Activated CD4-positive, alpha-beta T cell treated with anti-CD3 and anti-CD28 coated beads, Interleukin-2, amount 10 ng/mL, durations not matched to agents 7 days and 5 days (primary cell): ENCODE measurements around the gene GEMIN4. TPM values are rescaled to one million over a fixed set of nuclear protein-coding genes. Genes with fewer than 3 reads are reported as not detected.

Experiments used
- CTCF ChIA-PET: fragments of 350-600 bp; sonication (Branson Sonifier 250); formaldehyde crosslinking; loops from one replicate; lab custom pipeline; 2021; ENCODE audit warnings: antibody characterized with exemption; lab: Charles Lee
- POLR2A ChIA-PET: fragments of 350-600 bp; sonication (Branson Sonifier 250); formaldehyde crosslinking; loops from one replicate; lab custom pipeline; 2021; ENCODE audit warnings: antibody characterized with exemption; lab: Charles Lee
- DNase-seq: peaks from one replicate; pipeline ENCODE4 v3.0.0-alpha.2; 2020
- H3K27ac Mint-ChIP-seq: one replicate; pipeline ENCODE4 v1.8.0; 2021; ENCODE audit warnings: mild to moderate bottlenecking, moderate library complexity, mixed read lengths
- H3K27me3 Mint-ChIP-seq: one replicate; pipeline ENCODE4 v1.8.0; 2021; ENCODE audit warnings: mixed read lengths
- H3K36me3 Mint-ChIP-seq: one replicate; pipeline ENCODE4 v1.8.0; 2021; ENCODE audit warnings: low read depth, mixed read lengths
- H3K4me1 Mint-ChIP-seq: one replicate; pipeline ENCODE4 v1.8.0; 2021; ENCODE audit warnings: mixed read lengths
- H3K4me3 Mint-ChIP-seq: one replicate; pipeline ENCODE4 v1.8.0; 2021; ENCODE audit warnings: mild to moderate bottlenecking, moderate library complexity, mixed read lengths
- H3K9me3 Mint-ChIP-seq: one replicate; pipeline ENCODE4 v1.8.0; 2021; ENCODE audit warnings: mixed read lengths
- total RNA-seq, 2 experiments: library from RNA; stranded (reverse); gene quantifications; one replicate each; pipeline ENCODE4 v1.2.3, GENCODE V29; 2021

The GEMIN4 gene
- total RNA-seq, 2 experiments from 2014 or later = 29.1 to 35.7 TPM

- H3K27ac Mint-ChIP-seq = no peak overlapping the region
- H3K36me3 Mint-ChIP-seq = peaks cover 60% of the 10 kb centered on the region
- no peak for DNase-seq
- CTCF ChIA-PET = interaction anchor here (0.7 to 1.5 kb wide), 2 partner anchors 24 to 234 kb away, joined by 3 read pairs; no protein-coding TSS in a partner anchor
- H3K4me1 Mint-ChIP-seq = peaks cover 34% of the 10 kb centered on the region
- H3K9me3 Mint-ChIP-seq = peaks cover 6% of the 10 kb centered on the region
- POLR2A ChIA-PET = no interaction called here
- no peaks in the 10 kb centered on the region for H3K27me3 Mint-ChIP-seq
- no peak overlapping the region for H3K4me3 Mint-ChIP-seq
These were observed 5.1 kb downstream of the GEMIN4 start for GRCh38 chr17:746783-747629.

GRCh38 chr17:746181-746580 lies 5.9 kb downstream of the GEMIN4 start:
- no peak overlapping the region for H3K27ac Mint-ChIP-seq
- H3K36me3 Mint-ChIP-seq = peaks cover 66% of the 10 kb centered on the region
- no peak for DNase-seq
- peaks cover 31% of the 10 kb centered on the region for H3K4me1 Mint-ChIP-seq
- ChIA-PET CTCF (interaction anchor here (1.5 kb wide), 1 partner anchor 235 kb away, joined by 3 read pairs; no protein-coding TSS in a partner anchor), POLR2A (no interaction called here)
- H3K4me3 Mint-ChIP-seq = no peak overlapping the region
- no peaks in the 10 kb centered on the region for H3K27me3 Mint-ChIP-seq
- H3K9me3 Mint-ChIP-seq = peaks cover 6% of the 10 kb centered on the region

DNA sequence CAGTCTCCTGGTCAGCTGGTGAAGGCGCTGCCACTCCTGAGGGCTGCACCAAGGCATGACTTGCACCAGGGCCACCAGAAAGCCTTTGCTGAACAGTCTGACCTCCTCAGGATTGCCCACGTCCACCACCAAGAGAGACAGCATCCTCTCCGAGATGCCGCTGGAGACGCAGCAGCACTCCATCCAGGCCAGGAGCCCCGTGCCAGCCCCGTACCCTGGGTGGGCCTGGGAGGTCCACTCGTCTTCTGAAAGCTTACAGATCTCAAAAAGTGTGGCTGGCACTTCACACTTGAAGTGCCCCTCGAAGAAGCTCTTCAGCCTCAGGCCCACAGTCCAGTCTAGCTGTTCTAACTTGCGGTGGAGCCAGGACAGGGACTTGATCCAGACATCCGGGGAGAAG lies 6.7 kb downstream of the GEMIN4 start:
- ChIA-PET POLR2A (no interaction called here), CTCF (interaction anchor here (1.5 kb wide), 1 partner anchor 236 kb away, joined by 3 read pairs; no protein-coding TSS in a partner anchor)
- no peak overlapping the region for H3K4me3 Mint-ChIP-seq
- H3K27ac Mint-ChIP-seq = no peak overlapping the region
- peaks cover 6% of the 10 kb centered on the region for H3K9me3 Mint-ChIP-seq
- H3K36me3 Mint-ChIP-seq = peaks cover 66% of the 10 kb centered on the region
- H3K27me3 Mint-ChIP-seq = no peaks in the 10 kb centered on the region
- peaks cover 29% of the 10 kb centered on the region for H3K4me1 Mint-ChIP-seq
- DNase-seq = no peak

DNA sequence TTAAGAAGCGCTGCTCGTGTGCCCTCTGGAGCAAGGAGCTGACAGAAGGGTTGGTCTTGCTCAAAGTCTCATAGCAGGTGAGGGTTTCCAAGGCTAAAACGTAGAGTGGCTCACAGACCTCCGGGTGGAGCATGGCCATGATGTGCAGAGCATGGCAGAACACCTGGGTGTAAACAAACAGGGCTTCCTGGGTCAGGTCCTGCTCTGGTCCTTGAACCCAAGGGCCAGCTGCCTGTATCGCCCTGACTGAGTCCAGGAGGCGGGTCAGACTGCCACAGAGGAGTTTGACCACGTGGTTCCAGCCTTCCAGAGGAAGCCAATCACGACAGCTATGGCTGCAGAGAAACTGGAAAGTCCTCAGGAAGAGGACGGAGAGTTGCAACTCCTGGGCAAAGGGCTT lies 7.1 kb downstream of the GEMIN4 start:
- no peaks in the 10 kb centered on the region for H3K27me3 Mint-ChIP-seq
- H3K4me1 Mint-ChIP-seq = peaks cover 28% of the 10 kb centered on the region
- DNase-seq = no peak
- no peak overlapping the region for H3K27ac Mint-ChIP-seq
- H3K9me3 Mint-ChIP-seq = peaks cover 5% of the 10 kb centered on the region
- CTCF ChIA-PET = no interaction called here
- H3K4me3 Mint-ChIP-seq = no peak overlapping the region
- POLR2A ChIA-PET = no interaction called here
- peaks cover 63% of the 10 kb centered on the region for H3K36me3 Mint-ChIP-seq

DNA sequence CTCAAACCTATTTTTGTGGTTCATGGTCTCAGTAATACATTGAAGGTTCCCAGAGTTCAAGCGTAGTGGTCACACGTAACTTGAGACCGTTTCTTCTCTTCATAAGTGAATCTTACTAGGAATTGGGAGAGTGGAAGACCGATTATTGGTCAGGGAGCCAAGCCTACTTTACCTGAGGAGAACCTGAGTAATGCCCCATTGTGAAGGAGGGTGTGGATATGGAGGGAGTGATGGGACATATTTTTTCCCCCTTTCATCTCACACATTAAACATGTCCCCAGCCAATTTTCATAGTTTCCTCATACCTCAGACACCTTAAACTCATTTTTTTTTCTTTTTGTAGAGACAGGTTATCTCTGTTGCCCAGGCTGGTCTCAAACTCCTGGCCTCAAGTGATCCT lies 8.9 kb downstream of the GEMIN4 start:
- Mint-ChIP-seq H3K27ac (no peak overlapping the region), H3K4me1 (peaks cover 20% of the 10 kb centered on the region), H3K36me3 (peaks cover 49% of the 10 kb centered on the region), H3K27me3 (no peaks in the 10 kb centered on the region), H3K9me3 (no peaks in the 10 kb centered on the region), H3K4me3 (no peak overlapping the region)
- ChIA-PET POLR2A (no interaction called here), CTCF (no interaction called here)
- no peak for DNase-seq

DNA sequence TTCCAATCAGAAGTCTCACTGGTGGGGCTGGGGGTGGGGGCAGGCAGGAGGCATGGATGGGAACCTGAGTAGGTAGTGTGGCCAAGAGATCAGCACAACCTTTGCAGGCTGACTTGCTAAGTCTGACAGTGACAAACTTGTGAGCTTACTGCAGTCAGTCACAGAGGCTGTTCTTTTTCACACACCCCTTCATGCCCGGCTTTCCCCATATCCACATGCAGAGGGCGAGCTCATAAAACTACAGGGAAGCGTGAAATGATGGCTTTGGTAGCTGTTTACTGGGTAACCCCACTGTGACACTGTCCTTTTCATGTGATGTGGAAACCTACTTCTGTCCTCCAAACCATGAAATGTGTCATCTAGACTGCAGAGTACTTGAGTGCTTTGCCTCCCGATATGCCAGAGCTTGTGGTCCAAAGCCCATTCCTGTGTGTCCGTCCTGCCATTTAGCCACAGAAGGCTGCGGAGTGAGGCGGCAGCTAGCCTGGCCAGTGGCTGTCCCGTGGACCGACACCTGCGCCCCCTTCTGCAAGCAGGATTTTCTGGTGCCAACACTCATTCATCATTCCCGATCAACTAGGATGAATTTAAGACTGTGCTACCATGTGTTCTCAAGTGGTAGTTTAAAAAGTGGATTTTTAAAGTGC lies 9.8 kb downstream of the GEMIN4 start:
- DNase-seq = no peak
- peaks cover 20% of the 10 kb centered on the region for H3K4me1 Mint-ChIP-seq
- no peaks in the 10 kb centered on the region for H3K27me3 Mint-ChIP-seq
- H3K4me3 Mint-ChIP-seq = no peak overlapping the region
- no peak overlapping the region for H3K27ac Mint-ChIP-seq
- no peaks in the 10 kb centered on the region for H3K9me3 Mint-ChIP-seq
- ChIA-PET POLR2A (no interaction called here), CTCF (no interaction called here)
- H3K36me3 Mint-ChIP-seq = peaks cover 41% of the 10 kb centered on the region

DNA sequence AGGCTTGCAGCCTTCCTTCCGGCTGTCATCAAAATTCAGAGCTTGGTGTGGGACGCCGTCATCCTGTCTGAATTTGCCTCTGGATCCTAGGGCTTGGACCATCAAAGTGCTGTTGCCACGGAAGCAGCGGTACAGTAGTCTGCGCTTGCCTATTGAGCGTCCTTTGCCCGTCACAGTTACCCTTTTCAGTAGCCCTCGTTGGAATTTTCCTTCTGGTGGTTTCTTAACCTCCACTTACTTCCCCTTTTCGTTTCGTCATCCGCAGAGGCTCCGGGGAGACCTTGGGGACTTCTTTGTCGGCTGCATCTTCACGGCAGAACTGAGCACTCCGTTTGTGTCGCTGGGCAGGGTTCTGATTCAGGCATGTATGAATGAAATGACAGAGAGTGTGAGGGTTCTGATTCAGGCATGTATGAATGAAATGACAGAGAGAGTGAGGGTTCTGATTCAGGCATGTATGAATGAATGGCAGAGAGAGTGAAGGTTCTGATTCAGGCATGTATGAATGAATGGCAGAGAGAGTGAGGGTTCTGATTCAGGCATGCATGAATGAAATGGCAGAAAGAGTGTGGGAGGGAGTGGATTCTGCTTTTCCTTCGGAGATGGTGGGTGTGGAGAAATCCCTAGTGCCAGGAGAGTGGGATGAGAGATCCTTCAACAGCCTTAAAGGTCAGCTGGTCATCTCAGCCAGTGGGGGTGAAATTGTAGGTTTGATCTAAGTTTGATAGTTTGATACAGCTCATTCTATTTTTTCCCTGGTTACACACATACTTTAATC lies 11.6 kb downstream of the GEMIN4 start:
- CTCF ChIA-PET = interaction anchor here (1.2 to 2.2 kb wide), 3 partner anchors 11 to 256 kb away, joined by 3 to 11 read pairs (median 7); partner anchors contain the start of gene TIMM22
- Mint-ChIP-seq H3K27ac (peak overlapping the region; percentile 61), H3K27me3 (no peaks in the 10 kb centered on the region), H3K4me3 (peak overlapping the region; percentile 5), H3K4me1 (peaks cover 20% of the 10 kb centered on the region), H3K36me3 (peaks cover 31% of the 10 kb centered on the region), H3K9me3 (no peaks in the 10 kb centered on the region)
- DNase-seq = peak; percentile 19
- POLR2A ChIA-PET = no interaction called here

- peaks cover 24% of the 10 kb centered on the region for H3K36me3 Mint-ChIP-seq
- H3K4me3 Mint-ChIP-seq = no peak overlapping the region
- CTCF ChIA-PET = interaction anchor here (0.7 to 1.4 kb wide), 2 partner anchors 18 to 19 kb away, joined by 3 read pairs; no protein-coding TSS in a partner anchor
- no peak overlapping the region for H3K27ac Mint-ChIP-seq
- no peaks in the 10 kb centered on the region for H3K27me3 Mint-ChIP-seq
- no peaks in the 10 kb centered on the region for H3K9me3 Mint-ChIP-seq
- peaks cover 28% of the 10 kb centered on the region for H3K4me1 Mint-ChIP-seq
- POLR2A ChIA-PET = no interaction called here
- no peak for DNase-seq
These were observed 14.4 kb downstream of the GEMIN4 start for GRCh38 chr17:737561-738113.

GRCh38 chr17:733743-734142 lies 18.3 kb downstream of the GEMIN4 start:
- H3K4me3 Mint-ChIP-seq = peak overlapping the region; percentile 76
- DNase-seq = no peak
- POLR2A ChIA-PET = no interaction called here

DNA sequence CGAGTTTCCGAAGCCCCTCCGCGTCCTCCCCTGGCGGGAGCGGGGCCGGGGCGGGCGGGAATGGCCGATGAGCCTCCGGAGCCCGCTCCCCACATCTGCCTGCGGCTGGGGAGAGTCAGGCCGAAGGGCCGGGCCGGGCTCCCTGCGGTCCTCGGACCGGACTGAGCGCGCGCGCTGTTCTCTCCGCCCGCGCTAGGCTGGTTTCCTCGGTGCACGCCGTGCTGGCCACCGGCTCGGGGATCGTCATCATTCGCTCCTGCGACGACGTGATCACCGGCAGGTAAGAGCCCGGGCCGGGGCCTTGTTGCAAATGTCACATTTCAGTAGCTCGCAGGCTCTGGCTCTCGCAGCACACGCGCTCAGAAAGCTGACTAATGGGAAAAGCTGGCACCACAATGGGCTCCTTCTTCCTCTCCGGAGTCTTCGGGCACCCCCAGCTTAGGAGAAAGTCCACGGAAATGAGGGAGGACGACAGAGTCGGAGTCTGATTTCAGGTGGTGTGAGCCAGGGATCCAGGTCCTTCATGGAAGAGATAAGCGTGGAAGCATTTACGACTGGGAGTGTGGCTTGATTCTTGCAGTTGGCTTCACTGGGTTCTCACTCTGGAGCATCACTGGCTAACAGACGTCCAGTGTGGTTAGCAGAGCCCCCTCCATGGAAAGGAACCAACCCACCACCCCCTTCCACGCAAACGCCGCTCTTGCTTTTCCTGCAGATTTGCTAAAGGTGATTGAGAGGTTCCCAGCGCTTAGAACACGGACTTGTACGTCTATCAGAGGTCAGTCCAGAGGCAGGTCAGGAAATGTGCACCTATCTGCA lies 19.0 kb downstream of the GEMIN4 start:
- H3K27ac Mint-ChIP-seq = peak overlapping the region; percentile 81
- H3K4me3 Mint-ChIP-seq = peak overlapping the region; percentile 76
- H3K9me3 Mint-ChIP-seq = no peaks in the 10 kb centered on the region
- peaks cover 6% of the 10 kb centered on the region for H3K36me3 Mint-ChIP-seq
- CTCF ChIA-PET = interaction anchor here (0.9 to 2.1 kb wide), 3 partner anchors 20 to 47 kb away, joined by 3 to 6 read pairs (median 4); no protein-coding TSS in a partner anchor
- POLR2A ChIA-PET = no interaction called here
- H3K4me1 Mint-ChIP-seq = peaks cover 19% of the 10 kb centered on the region
- peak; percentile 39 for DNase-seq
- peaks cover 12% of the 10 kb centered on the region for H3K27me3 Mint-ChIP-seq

More at GRCh38 chr17:733743-734142, 18.3 kb downstream of the GEMIN4 start:
- peaks cover 12% of the 10 kb centered on the region for H3K27me3 Mint-ChIP-seq
- peaks cover 19% of the 10 kb centered on the region for H3K4me1 Mint-ChIP-seq
- H3K36me3 Mint-ChIP-seq = peaks cover 6% of the 10 kb centered on the region
- no peak overlapping the region for H3K27ac Mint-ChIP-seq
- CTCF ChIA-PET = interaction anchor here (0.9 to 2.1 kb wide), 2 partner anchors 19 to 48 kb away, joined by 4 to 6 read pairs; no protein-coding TSS in a partner anchor
- no peaks in the 10 kb centered on the region for H3K9me3 Mint-ChIP-seq

DNA sequence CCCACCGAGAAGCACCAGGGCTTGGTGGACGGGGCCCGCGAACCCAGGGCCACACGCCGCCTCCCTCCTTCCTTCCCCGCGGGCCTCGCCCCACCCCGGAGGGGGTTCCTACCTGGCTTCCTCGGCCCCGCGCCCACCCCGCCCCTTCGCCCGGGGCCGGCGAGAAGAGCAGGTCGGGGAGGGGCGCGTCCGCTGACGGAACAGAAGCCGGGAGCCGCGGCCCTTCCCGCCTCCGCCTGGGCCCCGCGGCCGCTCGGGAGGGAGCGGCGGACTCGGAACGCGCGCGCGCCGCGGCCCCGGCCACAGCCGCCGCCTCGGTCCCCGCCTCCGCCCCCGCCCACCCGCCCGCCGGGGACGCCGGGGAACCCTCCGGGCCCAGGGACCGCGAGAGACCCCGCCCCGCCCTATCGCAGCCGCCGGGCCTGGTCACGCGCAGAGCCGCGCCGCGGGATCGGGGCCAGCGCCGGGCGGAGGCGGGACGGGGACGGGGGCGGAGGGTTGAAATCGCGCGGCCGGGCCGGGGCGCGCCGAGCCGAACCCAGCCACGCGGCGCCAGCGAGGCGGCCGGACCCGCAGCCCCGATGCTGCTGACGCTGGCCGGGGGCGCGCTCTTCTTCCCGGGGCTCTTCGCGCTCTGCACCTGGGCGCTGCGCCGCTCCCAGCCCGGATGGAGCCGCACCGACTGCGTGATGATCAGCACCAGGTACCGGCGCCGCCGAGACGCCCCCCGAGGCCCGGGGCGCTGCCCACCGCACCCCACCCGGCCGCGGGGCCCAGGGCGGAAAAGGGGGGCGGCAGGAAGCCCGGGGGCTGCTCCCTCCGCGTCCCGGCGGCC lies 19.8 kb downstream of the GEMIN4 start, which contains the start of gene TLCD3A:
Gene TLCD3A, plus strand, starts transcription at position 530 of the 835 bp plus-strand sequence. Its CDS starts 52 bp downstream, at position 582.
- Mint-ChIP-seq H3K4me3 (peak within 1 kb of the TSS; percentile 76), H3K9me3 (no peaks in the 10 kb centered on the region), H3K4me1 (peaks cover 19% of the 10 kb centered on the region), H3K27me3 (peaks cover 12% of the 10 kb centered on the region), H3K27ac (peak within 1 kb of the TSS; percentile 81), H3K36me3 (peaks cover 6% of the 10 kb centered on the region)
- peak; percentile 47 for DNase-seq
- ChIA-PET CTCF (interaction anchor here (0.9 to 2.1 kb wide), 2 partner anchors 21 to 27 kb away, joined by 3 to 6 read pairs; no protein-coding TSS in a partner anchor), POLR2A (no interaction called here)
